Skin of body (tissue), 2 donors: ENCODE measurements around the gene ECSCR. TPM values are rescaled to one million over a fixed set of nuclear protein-coding genes. Genes with fewer than 3 reads are reported as not detected.
"Not testable (repeated sequence)": the region's sequence is repeated elsewhere in the genome, so short reads cannot be mapped to it uniquely, and the experiment has no call there.

ENCODE experiments used
- DNase-seq: peaks from one replicate; lab custom pipeline; 2025; lab: John Stamatoyannopoulos, UW
- total RNA-seq: library from RNA; depleted of rRNA; stranded (reverse); fragments of >200 nt; gene quantifications from one replicate; pipeline ENCODE4 v1.2.3, GENCODE V29; 2014

The ECSCR gene, protein sequence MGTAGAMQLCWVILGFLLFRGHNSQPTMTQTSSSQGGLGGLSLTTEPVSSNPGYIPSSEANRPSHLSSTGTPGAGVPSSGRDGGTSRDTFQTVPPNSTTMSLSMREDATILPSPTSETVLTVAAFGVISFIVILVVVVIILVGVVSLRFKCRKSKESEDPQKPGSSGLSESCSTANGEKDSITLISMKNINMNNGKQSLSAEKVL
- total RNA-seq: 11.9 TPM

DNA sequence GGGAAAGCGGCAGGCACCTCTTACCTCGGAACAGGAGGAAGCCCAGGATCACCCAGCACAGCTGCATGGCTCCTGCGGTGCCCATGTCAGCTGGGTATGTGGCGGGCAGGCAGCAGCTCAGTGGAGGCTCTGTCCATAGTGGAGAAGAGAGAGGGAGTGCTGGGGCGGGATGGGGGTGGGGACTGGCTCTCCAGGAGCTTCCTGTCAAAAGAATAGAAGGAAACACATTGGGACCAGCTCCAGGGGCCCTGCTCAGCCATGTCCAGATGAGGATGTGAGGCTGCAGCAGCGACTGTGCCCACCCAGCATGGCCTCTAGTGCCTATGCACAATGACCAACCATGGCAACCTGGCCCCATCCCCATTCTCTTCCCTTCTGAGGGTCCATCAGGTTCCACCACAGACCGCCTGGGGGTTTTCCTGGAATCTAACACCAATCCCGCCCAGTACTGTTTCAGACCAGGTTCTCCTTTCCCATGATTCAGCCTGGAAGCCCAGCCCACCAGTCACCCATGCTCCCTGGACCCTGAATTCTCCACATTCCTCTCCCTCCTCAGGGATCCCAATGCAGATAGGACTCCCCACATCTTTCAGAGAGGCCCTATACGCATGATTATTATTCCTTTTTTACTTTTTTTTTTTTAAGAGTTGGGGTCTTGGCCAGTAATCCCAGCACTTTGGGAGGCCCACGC is at the start of gene ECSCR:
TSS of gene ECSCR (minus strand) at position 158 of the 691 bp plus-strand sequence. CDS start at position 85, 73 bp downstream.
- DNase-seq: no peak

DNA sequence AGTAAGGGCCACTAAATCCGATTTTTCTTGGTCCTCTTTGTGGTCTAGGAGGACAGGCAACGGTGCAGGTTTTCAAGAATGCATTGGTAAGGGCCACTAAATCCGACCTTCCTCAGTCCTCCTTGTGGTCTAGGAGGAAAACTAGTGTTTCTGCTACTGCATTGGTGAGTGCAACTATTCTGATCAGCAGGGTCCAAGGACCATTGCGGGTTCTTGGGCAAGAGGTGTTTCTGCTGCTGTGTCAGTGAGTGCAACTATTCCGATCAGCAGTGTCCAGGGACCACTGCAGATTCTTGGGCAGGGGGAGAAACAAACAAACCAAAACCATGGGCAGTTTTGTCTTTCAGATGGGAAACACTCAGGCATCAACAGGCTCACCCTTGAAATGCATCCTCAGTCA is 42.2 kb upstream of the ECSCR start:
- DNase-seq: not testable (repeated sequence)

DNA sequence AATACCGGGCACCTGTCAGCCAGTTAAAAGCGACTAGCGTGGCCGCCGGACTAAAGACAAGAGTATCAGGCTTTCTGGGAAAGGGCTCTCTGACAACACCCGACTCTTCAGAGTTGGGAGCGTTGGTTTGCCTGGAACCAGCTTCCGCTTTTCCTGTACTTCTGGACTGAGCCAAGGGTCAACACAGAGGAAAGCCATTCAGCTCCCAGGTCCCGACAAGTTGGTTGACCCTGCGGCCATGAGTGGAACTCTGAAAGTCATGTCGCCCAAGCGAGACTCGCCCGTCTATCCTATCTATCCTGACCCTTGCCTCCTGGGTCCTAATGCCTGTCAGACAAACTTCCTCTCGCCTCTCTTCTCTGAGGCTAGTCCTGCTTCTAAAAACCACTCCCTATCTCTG is 41.3 kb upstream of the ECSCR start:
- DNase-seq: not testable (repeated sequence)

DNA sequence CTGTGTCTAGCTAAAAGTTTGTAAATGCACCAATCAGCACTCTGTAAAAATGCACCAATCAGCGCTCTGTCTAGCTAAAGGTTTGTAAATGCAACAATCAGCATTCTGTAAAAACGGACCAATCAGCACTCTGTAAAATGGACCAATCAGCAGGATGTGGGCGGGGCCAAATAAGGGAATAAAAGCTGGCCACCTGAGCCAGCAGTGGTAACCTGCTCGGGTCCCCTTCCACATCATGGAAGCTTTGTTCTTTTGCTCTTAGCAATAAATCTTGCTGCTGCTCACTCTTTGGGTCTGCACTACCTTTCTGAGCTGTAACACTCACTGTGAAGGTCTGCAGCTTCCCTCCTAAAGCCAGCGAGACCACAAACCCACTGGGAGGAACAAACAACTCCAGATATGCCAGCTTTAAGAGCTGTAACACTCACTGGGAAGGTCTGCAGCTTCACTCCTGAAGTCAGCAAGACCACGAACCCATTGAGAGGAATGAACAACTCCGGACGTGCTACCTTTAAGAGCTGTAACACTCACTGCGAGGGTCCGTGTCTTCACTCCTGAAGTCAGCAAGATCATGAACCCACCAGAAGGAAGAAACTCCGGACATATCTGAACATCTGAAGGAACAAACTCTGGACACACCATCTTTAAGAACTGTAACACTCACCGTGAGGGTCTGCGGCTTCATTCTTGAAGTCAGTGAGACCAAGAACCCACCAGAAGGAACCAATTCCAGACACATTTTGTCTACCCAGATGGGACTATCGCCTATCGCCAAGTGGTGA is 40.7 kb upstream of the ECSCR start:
- DNase-seq: not testable (repeated sequence)

DNA sequence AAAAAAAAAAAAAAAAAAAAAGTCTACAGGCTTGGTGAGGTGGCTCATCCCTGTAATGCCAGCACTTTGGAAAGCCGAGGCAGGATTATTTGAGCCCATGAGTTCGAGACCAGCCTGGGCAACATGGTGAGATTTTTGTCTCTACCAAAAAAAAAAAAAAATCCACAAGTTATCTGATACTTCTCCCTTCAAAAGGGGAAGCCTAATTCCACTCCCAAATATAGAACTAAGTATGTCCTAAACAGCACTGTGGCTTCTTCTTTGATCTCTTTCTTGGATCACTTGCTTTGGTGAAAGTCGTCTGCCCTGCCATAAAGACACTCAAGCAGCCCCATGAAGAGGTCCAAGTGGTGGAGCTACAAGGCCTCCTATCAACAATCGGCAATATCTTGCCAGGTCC is 38.8 kb upstream of the ECSCR start:
- DNase-seq: no peak

DNA sequence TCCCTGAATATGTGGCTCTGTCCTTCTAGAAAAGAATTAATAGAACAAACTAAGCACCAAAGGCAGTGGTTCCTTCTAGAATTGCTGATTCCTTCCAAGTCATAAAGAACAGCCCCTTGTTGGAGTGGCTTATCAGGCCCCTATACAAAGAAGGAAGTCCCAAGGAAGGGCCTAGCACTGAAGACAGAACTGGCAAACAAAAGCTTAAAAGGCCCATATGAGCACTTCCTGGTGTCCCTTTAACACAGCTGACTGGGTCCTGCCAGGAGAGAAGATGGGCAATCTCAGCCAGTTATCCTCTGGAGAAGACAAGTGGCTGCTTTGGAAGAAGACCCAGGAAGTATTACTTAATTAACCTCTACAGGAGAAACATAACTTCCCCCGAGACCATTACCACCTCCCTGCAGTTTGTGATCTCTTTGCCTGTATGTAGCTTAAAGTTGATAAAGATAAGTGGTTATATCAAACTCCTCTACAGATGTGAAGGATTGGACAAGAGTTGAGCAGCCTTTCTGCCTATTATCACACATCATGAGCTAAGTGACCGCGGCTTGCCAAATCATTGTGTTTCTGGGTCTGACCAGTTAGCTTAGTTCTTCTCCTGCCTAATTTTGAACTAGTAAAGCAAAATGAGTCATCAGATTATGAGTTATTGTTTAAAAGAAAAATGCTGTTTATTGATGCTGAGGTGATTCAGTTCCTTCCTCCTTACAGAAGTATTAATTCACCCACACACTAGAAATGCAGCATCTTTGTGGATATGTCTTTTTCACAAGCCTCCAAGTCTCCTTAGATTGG is 33.3 kb upstream of the ECSCR start:
- DNase-seq: no peak

DNA sequence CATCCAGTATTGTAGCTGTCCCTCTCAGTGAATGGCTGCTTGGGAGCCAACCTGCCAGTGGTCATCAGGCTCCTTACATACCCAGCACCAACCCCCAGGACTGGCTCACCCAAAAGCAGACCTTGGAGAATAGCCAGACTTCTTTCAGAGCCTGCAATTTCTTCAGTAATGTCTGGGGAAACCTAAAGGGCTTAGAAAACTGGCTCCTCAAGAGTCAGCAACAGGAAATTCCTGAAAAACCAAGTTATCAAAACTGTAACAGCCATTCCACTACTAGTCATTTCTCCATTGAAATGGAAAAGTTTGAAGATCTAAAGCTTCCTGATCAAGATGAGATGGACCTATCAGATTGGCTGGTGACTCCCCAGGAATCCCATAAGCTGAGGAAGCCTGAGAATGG is 32.3 kb upstream of the ECSCR start:
- no peak for DNase-seq

DNA sequence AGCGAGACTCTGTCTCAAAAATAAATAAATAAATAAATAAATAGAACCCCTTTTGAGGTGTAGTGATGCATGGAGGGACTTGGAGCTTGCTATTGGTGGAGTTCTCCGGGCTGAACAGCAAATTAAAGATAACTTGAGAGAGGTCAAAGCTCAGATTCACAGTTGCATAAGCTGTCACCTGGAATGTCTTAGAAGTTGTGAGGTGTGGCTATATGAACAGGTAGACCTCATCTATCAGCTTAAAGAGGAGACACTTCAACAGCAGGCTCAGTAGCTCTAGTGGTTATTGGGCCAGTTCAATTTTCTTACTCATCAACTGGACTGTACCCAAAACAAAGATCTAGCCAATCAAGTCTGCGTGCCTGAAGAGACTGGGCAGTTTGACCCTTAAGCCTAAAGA is 31.7 kb upstream of the ECSCR start:
- DNase-seq: no peak

DNA sequence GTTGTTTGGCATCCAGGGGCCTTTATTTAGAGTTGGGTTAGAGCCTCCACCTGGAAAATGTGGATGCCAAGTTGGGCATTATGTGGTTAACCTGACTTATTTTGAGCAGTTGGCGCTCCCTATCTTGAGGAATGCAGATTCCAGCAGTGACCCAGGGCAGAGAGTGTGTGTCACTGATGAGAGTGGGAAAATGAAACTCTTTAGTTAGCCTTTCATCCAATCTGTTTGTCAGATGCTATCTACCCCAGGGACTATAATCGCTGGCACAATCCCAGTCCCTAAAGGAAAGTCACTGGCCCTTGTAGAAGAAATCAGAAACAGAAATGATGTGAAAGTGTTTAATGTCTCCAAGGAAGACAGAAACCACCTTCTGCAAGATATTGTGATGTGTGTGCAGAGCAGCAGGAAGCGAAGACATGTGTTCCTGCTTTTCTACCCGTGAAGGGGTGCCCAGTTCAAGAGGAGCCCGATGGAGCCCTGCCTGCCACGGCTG is 30.2 kb upstream of the ECSCR start:
- DNase-seq: peak; percentile 35

DNA sequence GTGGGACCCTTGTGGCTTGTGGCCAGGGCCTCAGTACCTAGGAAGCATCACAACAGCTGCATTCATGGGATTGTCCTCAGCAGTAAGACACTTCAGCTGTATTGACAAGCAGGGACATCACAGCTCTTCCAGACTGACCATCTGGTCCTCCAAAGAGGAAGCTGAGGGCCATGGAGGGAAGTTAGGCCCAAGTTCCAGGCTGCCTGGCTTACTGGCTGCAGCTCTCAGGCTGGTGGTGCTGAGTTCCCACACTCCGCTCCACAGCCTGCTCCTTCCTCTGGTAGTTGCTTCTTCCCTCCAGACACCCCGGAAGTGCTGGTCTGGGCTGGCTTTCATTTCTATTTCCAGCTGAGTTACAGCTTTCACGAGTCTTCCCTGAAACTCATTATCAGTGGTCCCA is 25.7 kb upstream of the ECSCR start:
- no peak for DNase-seq

DNA sequence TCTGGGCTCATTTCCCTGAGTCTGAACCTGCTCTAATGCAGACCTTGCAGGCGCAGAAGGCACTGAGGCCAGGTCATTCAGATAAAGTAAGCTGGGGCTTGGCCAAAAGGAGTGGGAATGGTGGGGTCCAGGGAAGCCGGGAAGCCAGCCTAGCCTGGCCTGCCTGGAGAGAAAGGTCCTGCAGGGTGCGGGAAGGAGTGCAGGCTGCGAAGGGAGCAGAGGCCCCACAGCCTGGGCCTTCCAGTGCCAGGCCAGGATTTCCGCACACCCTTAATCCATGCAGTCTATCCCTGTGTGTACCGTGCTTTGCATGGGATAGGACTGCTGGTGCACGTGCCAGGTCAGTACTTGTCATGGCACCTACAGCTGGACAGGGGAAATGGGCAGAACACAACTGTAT is 23.7 kb upstream of the ECSCR start:
- no peak for DNase-seq

DNA sequence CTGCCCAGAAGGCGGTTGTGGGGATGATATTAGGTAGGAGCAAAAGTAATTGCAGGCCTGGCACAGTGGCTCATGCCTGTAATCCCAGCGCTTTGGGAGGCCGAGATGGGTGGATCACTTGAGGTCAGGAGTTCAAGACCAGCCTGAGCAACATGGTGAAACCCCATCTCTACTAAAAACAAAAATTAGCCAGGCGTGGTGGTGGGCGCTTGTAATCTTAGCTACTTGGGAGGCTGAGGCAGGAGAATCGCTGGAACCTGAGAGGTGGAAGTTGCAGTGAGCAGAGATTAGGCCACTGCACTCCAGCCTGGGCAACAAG is 20.3 kb upstream of the ECSCR start:
- not testable (repeated sequence) for DNase-seq

DNA sequence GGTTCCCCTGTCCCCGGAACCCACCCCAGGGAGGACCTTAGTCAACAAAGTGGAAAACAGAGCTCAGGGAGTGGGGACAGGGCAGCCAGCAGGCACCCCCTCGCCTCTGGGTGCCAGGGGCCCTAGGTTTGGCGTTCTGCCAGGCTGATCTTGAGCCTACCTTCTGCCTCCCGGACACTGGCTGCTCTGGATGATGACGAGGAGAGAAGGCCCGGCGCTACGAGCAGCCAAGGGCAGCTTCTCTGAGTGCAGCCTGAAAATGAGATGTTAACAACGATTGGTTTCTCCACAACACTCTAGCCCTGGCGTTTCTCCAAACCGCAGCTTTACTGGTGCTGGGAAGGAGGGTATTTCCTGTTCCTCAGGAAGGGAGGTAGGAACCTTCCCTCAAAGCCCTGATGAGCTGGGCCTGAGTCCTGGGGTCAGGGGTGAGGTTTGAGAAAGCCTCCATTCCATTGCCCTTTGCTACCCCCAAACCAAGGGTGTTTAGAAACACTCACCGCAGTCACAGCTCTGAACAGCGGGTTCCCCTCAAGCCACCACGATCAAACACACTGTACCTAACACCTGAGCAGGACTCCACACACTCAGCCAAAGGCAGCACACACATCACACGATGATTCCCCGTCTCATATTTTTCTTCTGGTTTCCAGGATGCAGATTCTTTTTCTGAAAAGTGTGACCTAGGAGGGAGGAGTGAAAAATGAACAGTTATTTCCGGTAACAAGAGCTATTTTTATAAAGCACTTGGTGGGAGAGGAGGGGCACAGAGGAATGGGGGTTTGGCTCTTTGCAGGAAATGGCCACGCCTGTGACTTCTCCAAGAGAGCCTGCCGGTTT is 19.7 kb upstream of the ECSCR start, which contains the start of gene STING1:
TSS of gene STING1 (minus strand) at position 709 of the 840 bp plus-strand sequence. CDS start 1,054 bp downstream, outside the sequence.
- peak; percentile 83 for DNase-seq

DNA sequence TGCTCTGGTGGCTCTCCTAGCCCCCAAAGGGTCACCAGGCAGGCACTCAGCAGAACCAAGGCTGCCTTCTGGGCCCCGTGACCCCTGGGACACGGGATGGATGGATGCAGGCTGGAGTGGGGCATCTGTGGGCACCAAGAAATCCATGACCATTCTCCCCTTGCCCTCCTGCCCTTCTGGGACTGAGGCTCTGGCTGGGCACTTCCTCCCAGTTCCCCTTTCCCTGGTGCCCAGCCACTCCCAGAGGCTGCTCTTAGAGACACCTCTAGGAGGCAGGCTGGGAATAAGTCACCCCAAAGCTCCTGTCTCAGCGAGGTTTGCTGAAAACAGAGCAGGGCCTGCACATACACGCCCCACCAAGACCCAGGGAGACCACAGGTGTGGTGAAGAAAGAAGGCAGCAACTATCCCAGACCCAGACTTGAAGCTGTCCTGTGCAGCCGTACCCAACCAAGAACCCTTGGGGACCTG is 19.1 kb upstream of the ECSCR start:
- DNase-seq: no peak

DNA sequence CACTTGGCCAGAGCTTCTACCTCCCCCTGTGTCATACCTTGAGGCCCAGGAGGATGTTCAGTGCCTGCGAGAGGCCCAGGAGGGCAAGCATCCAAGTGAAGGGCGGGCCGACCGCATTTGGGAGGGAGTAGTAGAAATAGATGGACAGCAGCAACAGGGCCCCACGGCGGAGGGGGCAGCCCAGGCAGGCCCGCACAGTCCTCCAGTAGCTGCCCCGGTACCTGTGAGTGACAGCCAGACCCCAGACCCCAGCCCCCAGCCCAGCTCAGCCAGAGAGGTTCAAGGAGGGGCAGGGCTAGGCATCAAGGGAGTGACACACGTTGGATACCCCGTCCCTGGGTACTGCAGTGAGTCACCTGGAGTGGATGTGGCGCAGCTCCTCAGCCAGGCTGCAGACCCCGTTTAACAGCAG is 18.6 kb upstream of the ECSCR start:
- no peak for DNase-seq

DNA sequence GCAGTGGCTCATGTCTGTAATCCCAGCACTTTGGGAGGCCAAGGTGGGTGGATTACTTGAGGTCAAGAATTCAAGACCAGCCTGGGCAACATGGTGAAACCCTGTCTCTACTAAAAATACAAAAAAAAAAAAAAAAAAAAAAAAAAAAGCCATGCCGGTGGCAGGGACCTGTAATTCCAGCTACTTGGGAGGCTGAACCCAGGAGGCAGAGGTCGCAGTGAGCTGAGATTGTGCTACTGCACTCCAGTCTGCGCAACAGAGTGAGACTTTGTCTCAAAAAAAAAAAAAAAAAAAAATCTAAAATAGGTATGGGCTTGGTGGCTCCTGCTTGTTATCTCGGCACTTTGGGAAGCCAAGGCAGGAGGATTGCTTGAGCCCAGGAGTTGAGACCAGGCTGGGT is 17.2 kb upstream of the ECSCR start:
- not testable (repeated sequence) for DNase-seq

DNA sequence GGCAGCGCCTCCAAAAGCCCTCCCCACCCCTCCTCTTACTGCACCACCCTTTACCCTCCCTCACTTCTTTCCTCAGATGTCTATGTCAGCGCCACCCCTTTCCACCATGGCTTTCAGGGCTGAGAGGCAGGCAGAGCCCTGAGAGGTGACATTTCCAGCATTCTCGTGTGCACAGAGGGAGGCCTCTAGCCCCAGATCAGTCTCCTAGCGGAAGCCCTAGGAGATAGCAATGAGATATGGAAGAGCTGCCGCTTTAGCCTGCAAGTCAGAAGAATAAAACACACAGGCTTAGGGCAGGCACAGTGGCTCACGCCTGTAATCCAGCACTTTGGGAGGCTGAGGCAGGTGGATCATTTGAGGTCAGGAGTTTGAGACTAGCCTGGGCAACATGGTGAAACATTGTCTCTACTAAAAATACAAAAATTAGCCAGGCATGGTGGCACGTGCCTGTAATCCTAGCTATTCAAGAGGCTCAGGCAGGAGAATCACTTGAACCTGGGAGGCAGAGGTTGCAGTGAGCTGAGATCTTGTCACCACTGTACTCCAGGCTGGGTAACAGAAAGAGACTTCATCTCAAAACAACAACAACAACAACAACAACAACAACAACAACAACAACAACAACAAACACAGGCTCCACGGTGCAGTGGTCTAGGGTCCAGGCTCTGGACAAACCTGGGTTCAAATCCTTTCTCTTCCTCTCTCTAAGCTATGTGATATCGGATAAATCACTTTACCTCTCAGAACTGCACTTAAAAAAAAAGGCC is 16.3 kb upstream of the ECSCR start:
- not testable (repeated sequence) for DNase-seq

DNA sequence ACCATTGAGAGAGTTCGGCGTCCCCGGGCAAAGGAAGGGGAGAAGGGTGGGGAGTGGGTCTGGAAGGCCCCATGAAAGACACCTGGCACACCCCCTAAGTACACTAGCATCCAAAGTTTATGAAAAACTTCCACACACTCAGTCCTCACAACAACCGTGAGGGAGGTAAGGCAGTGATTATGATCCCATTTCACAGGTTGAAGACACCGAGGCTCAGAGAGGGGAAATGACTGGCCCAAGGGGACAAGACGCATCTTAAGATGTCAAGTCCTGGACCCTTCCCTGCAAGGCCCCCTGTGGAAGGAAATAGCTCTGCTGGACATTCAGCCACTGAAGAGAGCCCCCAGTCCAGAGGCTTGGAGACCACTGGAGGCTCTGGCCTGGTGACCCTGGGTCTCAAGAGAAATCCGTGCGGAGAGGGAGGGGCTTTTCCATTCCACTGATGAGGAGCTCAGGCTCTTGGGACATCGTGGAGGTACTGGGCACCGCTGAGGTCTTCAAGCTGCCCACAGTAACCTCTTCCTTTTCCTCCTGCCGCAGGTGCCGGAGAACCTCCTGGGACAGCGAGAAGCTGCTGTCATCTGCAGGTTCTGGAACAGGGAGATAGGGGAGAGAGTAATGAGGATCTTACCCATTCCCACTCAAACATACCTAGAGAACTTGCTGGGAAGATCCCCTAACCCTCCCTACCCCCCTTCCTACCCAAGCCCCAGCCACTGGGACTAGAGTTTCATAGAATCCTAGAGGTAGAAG is 13.5 kb upstream of the ECSCR start:
- DNase-seq: no peak
